GM18502 (cell line): ENCODE data around the gene PLP2.
"Not testable (repeated sequence)": the region's sequence is repeated elsewhere in the genome, so short reads cannot be mapped to it uniquely, and the experiment has no call there.

ENCODE experiments used
- ATAC-seq: cut with Tn5 transposase; IDR thresholded peaks from one replicate; pipeline ENCODE4 v1.9.1; 2021; ENCODE audit warnings: mild to moderate bottlenecking; ENCODE audit not compliant: unreplicated experiment, poor library complexity

PLP2 gene, protein sequence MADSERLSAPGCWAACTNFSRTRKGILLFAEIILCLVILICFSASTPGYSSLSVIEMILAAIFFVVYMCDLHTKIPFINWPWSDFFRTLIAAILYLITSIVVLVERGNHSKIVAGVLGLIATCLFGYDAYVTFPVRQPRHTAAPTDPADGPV

DNA sequence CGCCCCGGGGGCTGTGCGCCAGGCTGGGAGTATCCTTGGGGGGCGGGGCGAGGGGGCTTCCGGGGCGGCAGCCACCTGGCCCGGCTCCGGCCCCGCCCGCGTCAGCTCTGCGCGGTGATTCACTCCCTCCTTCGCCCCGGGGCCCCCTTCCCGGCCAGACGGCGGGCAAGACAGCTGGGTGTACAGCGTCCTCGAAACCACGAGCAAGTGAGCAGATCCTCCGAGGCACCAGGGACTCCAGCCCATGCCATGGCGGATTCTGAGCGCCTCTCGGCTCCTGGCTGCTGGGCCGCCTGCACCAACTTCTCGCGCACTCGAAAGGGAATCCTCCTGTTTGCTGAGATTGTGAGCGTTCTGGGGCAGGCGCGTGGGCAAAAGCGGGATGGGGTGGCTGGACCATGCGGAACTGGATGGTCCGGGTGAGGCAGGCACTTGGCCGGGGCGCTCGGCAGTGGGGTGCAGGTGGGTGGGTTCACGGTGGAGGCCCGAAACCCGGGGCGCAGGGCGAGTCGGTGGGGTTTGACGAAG lies at the start of gene PLP2:
Gene PLP2 (plus strand): TSS at position 147 of the 528 bp plus-strand sequence. CDS start 103 bp downstream, at position 250.
- ATAC-seq: peak; percentile 38

DNA sequence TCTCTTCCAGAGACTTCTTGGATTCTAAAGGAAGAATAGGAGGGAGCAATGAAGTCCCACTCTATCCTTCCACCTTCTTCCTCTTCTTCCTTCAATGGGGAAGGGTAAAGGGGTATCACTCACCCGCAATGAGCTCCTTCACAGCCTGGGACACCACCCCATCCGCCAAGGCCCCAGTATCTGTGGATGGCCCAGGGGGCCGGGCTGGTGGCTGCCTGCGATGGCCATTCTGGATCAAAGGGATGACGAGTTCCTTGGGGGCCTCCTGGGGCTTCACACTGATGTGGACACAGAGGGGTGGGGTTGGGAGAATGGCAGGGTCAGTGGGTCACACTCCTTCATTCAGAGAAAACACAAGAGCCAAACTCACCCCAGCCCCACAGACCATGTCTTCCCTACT lies 49.2 kb upstream of the PLP2 start:
- no peak for ATAC-seq

DNA sequence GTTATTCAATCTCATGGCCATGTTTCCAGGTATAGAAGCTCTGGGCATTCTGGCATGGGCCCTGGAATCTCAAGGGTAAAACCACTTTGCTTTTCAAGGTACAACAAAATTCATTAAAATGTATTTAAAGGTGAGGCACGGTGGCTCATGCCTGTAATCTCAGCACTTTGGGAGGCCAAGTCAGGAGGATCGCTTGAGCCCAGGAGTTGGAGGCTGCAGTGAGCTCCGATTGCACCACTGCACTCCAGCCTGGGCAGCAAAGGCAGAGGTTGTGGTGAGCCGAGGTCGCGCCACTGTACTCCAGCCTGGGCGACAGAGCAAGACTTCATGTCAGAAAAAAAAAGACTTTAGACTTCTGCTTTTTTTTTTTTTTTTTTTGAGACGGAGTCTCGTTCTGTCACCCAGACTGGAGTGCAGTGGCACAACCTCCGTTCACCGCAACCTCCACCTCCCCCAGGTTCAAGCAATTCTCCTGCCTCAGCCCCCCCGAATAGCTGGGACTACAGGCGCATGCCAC lies 43.9 kb upstream of the PLP2 start:
- ATAC-seq: not testable (repeated sequence)

DNA sequence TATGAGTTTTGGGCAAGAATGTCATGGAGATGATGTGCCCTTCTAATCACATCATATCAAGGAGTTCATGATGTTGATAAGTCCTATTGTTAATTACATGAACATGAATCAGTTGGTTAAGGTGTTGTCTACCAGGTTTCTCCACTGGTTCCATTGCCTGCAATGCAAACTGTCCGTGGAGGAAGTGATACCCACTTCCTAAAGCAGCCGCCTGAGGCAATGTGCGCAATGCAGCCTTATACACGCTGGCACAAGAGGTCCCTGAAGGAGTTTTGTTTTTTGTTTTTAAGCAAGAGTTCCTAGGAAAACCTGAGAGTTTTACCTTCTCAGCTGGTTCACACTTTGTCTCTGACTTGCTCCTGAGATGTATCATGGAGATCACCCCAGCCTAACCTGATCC lies 42.3 kb upstream of the PLP2 start:
- ATAC-seq: no peak

DNA sequence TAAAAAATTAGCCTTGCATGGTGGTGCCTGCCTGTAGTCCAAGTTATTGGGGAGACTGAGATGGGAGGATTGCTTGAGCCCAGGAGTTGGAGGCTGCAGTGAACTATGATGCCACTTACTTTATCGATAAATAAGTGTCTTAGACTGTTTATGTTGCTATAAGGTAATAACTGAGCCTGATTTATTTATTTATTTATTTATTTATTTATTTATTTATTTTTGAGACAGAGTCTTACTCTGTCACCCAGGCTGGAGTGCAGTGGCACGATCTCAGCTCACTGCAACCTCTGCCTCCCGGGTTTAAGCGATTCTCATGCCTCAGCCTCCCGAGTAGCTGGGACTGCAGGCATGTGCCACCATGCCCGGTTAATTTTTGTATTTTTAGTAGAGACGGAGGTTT lies 39.4 kb upstream of the PLP2 start:
- ATAC-seq: not testable (repeated sequence)

DNA sequence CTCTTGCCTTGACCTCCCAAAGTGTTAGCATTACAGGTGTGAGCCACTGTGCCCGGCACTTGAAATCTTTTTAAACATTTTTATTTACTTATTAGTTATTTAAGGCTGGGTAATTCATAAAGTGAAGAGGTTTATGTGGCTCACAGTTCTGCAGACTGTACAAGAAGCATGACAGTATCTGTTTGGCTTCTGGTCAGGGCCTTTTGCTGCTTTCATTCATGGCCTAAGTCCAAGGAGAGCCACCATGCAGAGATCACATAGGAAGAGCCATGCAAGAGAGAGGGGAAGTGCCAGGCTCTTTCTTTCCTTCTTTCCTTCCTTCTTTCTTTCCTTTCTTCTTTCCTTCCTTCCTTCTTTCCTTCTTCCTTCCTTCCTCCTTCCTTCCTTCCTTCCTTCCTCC lies 37.9 kb upstream of the PLP2 start:
- ATAC-seq: no peak

DNA sequence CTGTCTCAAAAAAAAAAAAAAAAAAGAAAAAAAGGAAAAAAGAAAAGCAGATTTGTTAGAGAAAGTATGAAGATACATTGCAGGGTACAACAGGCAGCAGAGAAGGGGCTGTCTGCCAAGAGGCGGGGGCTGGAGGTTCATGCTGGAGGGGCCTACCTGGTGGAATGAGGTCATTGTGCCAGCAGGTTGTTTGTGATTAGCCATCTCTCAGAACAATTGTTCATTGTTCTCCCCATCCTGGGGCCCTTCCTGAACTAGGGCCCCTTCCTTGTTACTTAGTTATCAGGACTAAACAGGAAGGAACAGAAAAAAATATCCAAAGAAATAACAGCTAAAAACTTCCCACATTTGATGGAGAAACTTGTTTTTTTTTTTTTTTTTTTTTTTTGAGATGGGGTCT lies 34.2 kb upstream of the PLP2 start:
- ATAC-seq: no peak

DNA sequence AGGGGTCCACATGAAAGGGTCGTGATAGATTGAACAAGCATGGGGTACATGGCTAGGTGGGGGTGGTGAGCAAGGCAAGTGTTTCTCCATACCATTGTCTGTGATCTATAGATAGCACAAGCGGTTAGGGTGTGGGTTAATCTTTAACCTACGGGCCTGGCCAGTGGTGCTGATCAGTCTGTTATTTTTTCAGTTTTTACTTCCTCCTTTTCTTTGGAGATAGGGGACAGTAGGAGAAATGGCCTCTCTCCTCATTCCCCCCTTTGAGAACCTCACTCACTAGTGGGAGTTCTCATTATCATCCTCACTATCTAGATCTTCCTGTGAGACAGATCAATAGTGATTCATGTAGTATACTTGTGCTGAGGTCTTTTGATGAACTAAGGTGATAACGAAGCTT lies 32.0 kb upstream of the PLP2 start:
- ATAC-seq: no peak

DNA sequence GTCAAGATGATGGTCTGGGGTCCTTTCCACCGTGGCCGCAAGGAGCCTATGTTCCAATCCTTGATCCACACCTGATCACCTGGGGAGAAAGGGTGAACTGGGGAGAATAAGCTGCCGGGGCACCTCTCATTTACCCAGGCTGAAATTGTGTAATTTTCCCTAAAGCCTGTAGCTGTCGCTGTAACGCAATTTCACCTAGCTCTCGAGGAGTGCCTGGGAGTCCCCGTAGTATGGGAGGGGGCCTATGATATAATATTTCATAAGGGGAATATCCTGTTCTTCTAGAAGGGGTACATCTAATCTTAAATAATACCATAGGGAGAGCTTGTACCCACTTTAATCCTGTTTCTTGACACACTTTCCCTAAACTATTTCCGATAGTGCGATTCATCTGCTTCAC lies 29.4 kb upstream of the PLP2 start:
- not testable (repeated sequence) for ATAC-seq

DNA sequence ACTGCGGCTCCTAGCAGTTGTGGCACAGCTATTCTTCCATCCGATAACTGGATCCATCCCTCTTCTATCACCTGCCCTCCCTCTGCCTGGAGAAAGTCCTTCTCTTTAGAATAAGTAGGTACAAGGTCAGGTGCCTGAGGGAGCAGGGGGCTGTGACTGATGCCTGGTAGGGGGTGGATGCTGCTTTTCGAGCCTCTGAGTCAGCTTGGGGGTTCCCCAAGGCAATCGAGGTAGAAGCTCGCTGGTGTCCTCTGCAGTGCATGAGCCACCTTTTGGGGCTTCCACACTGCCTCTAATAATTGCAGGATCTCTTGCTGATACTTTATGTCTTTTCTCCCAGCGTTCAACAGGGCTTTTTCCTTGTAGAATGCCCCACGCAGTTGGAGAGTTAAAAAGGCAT lies 28.5 kb upstream of the PLP2 start:
- ATAC-seq: not testable (repeated sequence)

DNA sequence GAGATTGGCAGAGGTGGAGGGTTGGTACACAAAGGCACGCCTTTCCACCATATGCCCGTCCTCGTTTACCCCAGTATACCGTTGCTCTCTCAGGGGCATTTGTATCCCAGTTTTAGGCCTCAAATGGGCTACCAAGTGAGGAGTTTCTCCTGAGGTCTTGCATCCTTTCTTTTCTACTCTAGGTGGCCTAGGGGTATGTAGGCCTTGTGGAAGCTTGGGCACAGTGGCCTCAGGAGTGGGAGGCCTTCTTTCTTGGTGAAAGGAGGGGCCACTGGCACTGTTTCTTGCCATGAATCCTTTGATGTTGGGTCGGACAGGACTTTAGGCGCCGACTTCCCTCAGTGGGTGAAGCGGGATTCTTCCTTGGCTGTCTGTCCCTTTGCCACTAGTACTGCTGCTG lies 24.4 kb upstream of the PLP2 start:
- ATAC-seq: no peak

DNA sequence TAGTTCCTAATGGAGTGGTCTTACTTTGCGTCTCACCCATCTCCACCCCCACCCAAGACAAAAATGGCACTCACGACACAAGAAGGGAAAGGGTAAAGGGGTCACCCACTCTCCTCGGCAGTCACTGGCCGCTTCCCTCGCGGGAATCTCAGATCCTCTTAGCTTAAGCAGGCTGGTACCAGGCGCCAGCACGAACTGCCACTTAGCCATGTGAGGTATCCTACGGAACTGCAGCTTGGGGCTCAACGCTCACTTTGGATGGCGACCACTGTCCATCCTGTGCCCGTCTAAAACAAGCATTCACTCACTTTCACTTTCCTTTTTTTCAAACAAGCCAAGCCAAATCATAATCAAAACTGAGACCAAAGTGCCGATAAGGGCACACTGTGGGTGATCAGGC lies 23.8 kb upstream of the PLP2 start:
- no peak for ATAC-seq

DNA sequence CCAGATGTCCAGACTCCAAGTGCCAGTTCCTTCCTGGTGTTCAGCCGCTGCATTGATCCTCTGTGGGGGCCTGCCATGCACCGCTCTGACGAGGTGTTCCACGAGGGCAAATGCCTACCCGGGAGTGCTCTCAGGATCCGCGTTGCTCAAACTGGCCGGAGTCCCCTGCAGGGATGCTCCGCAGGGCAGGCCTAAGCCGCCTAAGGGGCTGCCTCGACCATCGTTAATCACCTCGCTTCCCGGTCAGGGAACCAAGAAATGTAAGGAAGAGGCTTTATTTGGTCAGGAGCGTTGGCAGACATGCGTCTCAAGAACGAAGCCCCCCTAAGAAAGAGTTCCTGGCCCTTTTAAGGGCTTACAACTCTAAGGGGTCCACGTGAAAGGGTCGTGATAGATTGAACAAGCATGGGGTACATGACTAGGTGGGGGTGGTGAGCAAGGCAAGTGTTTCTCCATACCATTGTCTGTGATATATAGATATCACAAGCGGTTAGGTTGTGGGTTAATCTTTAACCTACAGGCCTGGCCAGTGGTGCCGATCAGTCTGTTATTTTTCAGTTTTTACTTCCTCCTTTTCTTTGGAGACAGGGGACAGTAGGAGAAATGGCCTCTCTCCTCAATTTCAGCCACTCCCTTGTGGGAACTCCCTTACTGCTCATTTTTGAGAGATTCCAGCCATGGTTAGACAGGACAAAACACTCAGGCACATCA lies 23.2 kb upstream of the PLP2 start:
- ATAC-seq: not testable (repeated sequence)

DNA sequence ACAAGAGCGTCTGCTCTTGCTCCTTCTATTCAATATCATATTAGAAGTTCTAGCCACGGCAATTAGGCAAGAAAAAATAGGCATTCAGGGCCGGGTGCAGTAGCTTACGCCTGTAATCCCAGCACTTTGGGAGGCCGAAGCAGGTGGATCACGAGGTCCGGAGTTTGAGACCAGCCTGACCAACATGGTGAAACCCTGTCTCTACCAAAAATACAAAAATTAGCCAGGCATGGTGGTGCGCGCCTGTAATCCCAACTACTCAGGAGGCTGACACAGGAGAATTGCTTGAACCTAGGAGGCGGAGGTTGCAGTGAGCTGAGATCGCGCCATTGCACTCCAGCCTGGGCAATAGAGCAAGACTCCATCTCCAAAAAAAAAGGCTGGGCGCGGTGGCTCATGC lies 22.4 kb upstream of the PLP2 start:
- not testable (repeated sequence) for ATAC-seq

DNA sequence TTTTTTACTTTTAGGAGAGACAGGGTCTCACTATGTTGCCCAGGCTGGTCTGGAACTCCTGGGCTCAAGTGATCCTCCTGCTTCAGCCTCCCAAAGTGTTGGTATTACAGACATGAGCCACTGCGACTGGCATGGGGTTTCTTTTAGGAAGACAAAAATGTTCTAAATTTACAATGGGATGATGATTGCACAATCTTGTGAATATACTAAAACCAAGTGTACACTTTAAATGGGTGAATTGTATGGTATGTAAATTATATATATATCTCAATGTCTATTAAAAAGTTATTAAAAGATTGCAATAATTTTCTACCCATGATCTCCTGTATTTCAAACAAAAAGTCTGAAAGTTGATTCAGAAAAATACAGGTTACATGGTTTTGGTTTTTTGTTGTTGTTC lies 18.2 kb upstream of the PLP2 start:
- no peak for ATAC-seq

DNA sequence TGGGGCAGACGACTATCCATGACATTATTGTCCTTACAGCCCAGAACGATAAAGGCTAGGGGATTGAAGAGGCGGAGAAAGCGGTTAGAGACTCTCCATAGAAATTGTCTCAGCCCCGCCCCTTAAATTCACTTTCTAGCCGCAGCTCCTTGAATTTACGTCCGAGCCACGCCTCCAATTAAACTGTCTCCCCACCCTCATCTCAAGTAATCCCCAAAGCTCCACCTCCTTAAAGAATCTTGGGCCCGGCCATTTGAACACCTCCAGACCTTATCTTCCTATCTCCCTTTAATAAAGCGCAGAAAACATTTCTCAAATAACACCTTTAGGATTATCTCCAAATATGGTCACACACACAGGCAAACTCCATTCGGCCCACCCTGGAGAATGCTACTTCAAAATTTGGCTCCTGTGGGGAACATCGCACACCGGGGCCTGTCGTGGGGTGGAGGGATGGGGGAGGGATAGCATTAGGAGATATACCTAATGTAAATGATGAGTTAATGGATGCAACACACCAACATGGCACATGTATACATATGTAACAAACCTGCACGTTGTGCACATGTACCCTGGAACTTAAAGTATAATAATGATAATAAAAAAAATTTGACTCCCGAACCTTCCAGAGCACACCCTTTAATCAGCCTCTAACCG lies 16.3 kb upstream of the PLP2 start:
- peak; percentile 27 for ATAC-seq

DNA sequence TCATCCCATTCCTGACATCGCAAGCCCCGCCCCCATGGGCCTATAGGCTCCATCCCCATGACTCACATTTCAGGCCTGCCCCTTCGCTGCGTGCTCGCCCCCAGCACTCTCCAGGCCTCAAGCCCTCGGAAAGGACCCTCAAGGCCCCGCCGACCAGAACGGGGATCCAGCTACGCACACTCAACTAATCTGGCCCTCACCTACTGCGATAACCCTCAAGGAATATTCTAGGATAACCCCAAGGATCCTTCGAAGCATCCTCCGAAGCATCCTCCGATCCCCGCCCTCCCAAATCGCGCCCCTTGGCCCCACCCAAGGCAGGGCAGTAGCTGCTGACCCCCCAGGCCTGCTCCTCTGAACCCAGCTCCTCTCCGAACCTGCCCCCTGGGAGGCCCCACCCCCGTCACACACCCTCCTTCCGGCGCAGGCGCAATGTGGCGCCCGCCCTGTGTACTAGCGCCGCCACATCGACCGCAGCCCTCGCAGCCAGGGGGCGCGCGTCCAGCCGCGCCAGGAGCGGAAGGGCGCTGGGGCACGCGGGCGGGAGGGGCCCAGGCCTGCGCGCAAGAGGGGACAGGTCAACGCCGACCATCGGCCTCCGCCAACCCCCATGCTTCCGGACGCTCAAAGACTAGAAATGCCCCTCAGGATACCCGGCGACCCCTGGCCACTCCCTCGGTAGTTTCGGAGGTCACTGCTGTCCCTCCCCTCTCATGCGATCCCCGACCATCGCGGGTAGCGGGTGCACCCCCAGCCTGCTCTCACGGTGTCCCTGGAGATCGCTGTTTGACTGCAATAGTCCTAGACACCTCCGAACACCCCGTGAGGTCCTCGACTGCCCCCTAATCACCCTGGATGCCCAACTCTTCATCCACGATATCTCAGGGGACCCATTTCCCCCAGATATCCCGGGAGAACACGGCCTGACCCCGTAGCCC lies 15.5 kb upstream of the PLP2 start:
- ATAC-seq: peak; percentile 87

DNA sequence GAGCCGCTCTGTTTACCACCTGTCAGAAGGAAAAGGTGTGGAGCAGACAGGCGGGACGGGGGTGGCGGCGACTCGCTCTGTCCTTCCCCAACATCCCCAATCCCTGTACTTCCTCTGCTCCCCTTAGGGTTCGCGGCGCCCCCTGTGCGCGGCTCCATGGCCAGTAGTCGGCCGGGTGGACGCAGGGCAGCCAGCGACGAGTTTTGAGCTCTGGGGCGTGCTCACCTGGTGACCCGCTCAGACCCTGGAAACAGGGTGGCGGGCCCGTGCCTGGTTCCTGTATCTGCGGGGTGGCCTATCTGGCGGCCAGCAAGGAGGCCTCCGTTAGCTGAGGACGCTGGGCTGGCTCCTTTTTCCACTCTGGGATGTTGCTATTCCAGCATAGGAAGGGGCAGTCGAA lies 14.5 kb upstream of the PLP2 start:
- ATAC-seq: no peak

DNA sequence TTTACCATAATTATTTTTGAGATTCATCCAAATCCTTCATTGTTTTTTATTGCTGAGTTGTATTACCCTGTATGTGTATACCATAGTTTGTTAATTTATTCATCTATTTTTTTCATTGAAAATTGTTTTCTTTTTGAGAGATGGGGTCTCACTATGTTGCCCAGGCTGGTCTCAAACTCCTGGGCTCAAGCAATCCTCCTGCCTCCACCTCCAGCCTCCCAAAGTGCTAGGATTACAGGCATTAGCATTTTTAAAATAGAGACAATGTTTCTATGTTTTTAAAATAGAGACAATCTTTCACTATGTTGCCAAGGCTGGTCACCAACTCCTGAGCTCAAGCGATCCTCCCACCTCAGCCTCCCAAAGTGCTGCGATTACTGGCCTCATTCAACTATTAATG lies 10.8 kb upstream of the PLP2 start:
- no peak for ATAC-seq

DNA sequence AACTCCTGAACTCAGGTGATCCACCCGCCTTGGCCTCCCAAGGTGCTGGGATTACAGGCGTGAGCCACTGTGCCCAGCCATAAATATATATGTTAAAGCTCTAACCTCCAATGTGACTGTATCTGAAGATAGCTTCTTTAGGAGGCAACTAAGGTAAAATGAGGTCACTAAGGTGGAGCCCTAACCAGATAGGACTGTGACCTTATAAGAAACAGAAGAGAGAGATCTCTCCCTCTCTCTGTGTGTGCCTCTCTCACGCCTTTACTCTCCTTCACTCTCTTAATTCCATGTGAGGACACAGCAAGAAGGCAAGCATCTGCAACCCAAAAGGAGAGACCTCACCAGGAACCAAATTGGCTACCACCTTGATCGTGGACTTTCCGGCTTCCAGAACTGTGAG lies 10.1 kb upstream of the PLP2 start:
- no peak for ATAC-seq
